LNCAP (cell line): Measurements from ENCODE around the gene ADAM15.

Experiments
- CTCF ChIP-seq: fragments of 450-650 bp; IDR thresholded peaks from 2 replicates; pipeline ENCODE4 v1.5.1; 2017; ENCODE audit warnings: mild to moderate bottlenecking

The ADAM15 gene

GRCh38 chr1:155029513-155030242 lies 21.4 kb upstream of the ADAM15 start:
- no peak for TF ChIP-seq CTCF

DNA sequence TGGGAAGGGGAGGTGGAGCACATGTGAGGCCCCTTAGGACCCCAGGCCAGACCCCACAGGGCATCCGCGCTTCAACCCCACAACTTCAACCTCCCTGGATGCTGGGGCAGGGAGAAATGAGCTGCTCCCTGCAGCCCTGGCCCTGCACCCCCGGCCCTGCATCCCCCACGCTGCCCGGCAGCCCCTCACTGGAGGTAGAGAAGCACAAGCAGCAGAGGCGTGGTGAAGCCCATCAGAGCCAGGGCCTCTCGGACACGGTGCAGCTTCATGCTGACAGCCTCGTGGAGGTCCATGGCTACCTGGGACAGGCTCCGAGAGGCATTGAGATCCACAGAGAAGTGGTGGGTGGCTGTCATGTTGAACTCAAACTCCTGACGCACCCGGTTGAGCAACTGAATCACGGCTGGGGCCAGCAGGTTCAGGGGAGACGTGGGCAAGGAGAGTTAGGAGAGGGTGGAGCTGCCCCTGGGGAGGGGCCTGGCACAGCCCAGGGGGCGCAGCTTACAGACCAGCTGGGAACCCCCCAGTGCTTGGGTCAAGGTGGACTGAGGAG lies 20.8 kb upstream of the ADAM15 start:
- no peak for TF ChIP-seq CTCF

GRCh38 chr1:155030899-155031298 lies 20.2 kb upstream of the ADAM15 start:
- no peak for TF ChIP-seq CTCF

- no peak for TF ChIP-seq CTCF
Observed at GRCh38 chr1:155032886-155033285, 18.2 kb upstream of the ADAM15 start.

- no peak for TF ChIP-seq CTCF
Observed at GRCh38 chr1:155033524-155033923, 17.6 kb upstream of the ADAM15 start, which contains the start of the genes DCST1 and DCST2. Gene DCST1, plus strand, starts transcription at chr1:155033824. Its CDS starts 213 bp downstream, at chr1:155034037. Gene DCST2, minus strand, starts transcription at chr1:155033781. Its CDS starts 80 bp downstream, at chr1:155033701.

GRCh38 chr1:155034318-155035208 lies 16.6 kb upstream of the ADAM15 start:
- TF ChIP-seq CTCF = no peak

DNA sequence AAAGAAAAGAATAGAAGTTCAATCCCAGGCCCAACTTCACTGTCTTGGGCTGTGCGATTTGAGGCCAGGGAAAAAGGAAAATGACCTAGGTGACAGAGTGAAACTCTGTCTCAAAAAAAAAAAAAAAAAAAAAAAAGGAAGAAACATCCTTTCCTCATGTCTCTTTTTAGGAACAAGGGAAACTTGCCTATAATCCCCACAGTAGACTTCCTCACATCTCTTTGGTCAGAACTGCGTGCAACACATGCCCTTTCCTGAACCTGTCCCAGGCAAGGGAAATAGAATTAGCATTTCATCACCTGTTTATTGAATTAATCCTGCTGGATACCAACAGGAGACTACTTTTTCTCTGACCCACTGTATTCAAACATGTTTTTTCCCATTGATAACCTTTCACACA lies 15.2 kb upstream of the ADAM15 start:
- no peak for TF ChIP-seq CTCF
